Stimulated activated effector memory CD8-positive, alpha-beta T cell treated with anti-CD3 and anti-CD28 coated beads, Interleukin-12 subunit alpha, Interleukin-12 subunit beta, amount 100 ng/mL, for 72 hours (primary cell): ENCODE results near the gene METRNL.

Experiments
- ATAC-seq: fragments of 150-1000 bp; cut with Tn5 transposase; 2 replicates; pipeline ENCODE4 v1.10.0; 2021
- DNase-seq, 2 donors: peaks; one replicate each; pipeline ENCODE4 v3.0.0; 2021 to 2022; ENCODE audit warnings: low spot score in 2 of 2
- H3K27ac Mint-ChIP-seq: one replicate; pipeline ENCODE4 v1.8.0; 2022; ENCODE audit warnings: mild to moderate bottlenecking, mixed read lengths
- H3K36me3 Mint-ChIP-seq: one replicate; pipeline ENCODE4 v1.8.0; 2022; ENCODE audit warnings: mild to moderate bottlenecking, mixed read lengths
- H3K4me1 Mint-ChIP-seq: one replicate; pipeline ENCODE4 v1.8.0; 2022; ENCODE audit warnings: mixed read lengths
- H3K4me3 Mint-ChIP-seq: one replicate; pipeline ENCODE4 v1.8.0; 2022; ENCODE audit warnings: mild to moderate bottlenecking, mixed read lengths
- H3K9me3 Mint-ChIP-seq: one replicate; pipeline ENCODE4 v1.8.0; 2022; ENCODE audit warnings: mixed read lengths

METRNL gene

GRCh38 chr17:83107656-83108048, 28.2 kb downstream of the METRNL start:
- Mint-ChIP-seq H3K4me1 (no peaks in the 10 kb centered on the region), H3K9me3 (no peaks in the 10 kb centered on the region), H3K27ac (no peak overlapping the region), H3K36me3 (peaks cover 37% of the 10 kb centered on the region), H3K4me3 (no peak overlapping the region)
- DNase-seq (no peak), ATAC-seq (no peak)

- no peak overlapping the region for H3K4me3 Mint-ChIP-seq
- no peak for ATAC-seq
- DNase-seq = no peak
- no peaks in the 10 kb centered on the region for H3K9me3 Mint-ChIP-seq
- H3K27ac Mint-ChIP-seq = no peak overlapping the region
- no peaks in the 10 kb centered on the region for H3K4me1 Mint-ChIP-seq
- H3K36me3 Mint-ChIP-seq = peaks cover 29% of the 10 kb centered on the region
Observed at GRCh38 chr17:83108709-83109108, 29.3 kb downstream of the METRNL start.

- Mint-ChIP-seq H3K9me3 (no peaks in the 10 kb centered on the region), H3K4me3 (no peak overlapping the region)
- ATAC-seq = no peak
Observed at GRCh38 chr17:83109386-83109785, 30.0 kb downstream of the METRNL start.

GRCh38 chr17:83109793-83110645, 30.6 kb downstream of the METRNL start:
- H3K36me3 Mint-ChIP-seq = peaks cover 16% of the 10 kb centered on the region
- ATAC-seq (no peak), DNase-seq (no peak)
- H3K27ac Mint-ChIP-seq = peak overlapping the region; percentile 48
- H3K9me3 Mint-ChIP-seq = no peaks in the 10 kb centered on the region
- H3K4me3 Mint-ChIP-seq = no peak overlapping the region
- no peaks in the 10 kb centered on the region for H3K4me1 Mint-ChIP-seq

More at GRCh38 chr17:83109386-83109785, 30.0 kb downstream of the METRNL start:
- no peak for DNase-seq
- Mint-ChIP-seq H3K27ac (peak overlapping the region; percentile 48), H3K4me1 (no peaks in the 10 kb centered on the region), H3K36me3 (peaks cover 22% of the 10 kb centered on the region)

GRCh38 chr17:83110735-83111134, 31.3 kb downstream of the METRNL start:
- no peaks in the 10 kb centered on the region for H3K9me3 Mint-ChIP-seq
- no peak overlapping the region for H3K4me3 Mint-ChIP-seq
- H3K27ac Mint-ChIP-seq = peak overlapping the region; percentile 23
- ATAC-seq (no peak), DNase-seq (no peak)
- no peaks in the 10 kb centered on the region for H3K4me1 Mint-ChIP-seq
- peaks cover 13% of the 10 kb centered on the region for H3K36me3 Mint-ChIP-seq

- Mint-ChIP-seq H3K4me3 (no peak overlapping the region), H3K9me3 (no peaks in the 10 kb centered on the region), H3K36me3 (peaks cover 7% of the 10 kb centered on the region), H3K27ac (peak overlapping the region; percentile 23), H3K4me1 (no peaks in the 10 kb centered on the region)
- ATAC-seq = no peak
- no peak for DNase-seq
Observed at GRCh38 chr17:83111516-83112282, 32.3 kb downstream of the METRNL start.

GRCh38 chr17:83113381-83113780, 34.0 kb downstream of the METRNL start:
- Mint-ChIP-seq H3K36me3 (no peaks in the 10 kb centered on the region), H3K9me3 (no peaks in the 10 kb centered on the region), H3K4me1 (peaks cover 5% of the 10 kb centered on the region), H3K27ac (no peak overlapping the region), H3K4me3 (no peak overlapping the region)
- DNase-seq (no peak), ATAC-seq (no peak)

GRCh38 chr17:83113792-83114191, 34.4 kb downstream of the METRNL start:
- H3K27ac Mint-ChIP-seq = no peak overlapping the region
- no peaks in the 10 kb centered on the region for H3K9me3 Mint-ChIP-seq
- H3K4me3 Mint-ChIP-seq = no peak overlapping the region
- DNase-seq = no peak
- H3K4me1 Mint-ChIP-seq = peaks cover 9% of the 10 kb centered on the region
- no peaks in the 10 kb centered on the region for H3K36me3 Mint-ChIP-seq
- no peak for ATAC-seq

GRCh38 chr17:83114706-83115105, 35.3 kb downstream of the METRNL start:
- Mint-ChIP-seq H3K36me3 (no peaks in the 10 kb centered on the region), H3K4me1 (peaks cover 18% of the 10 kb centered on the region), H3K9me3 (no peaks in the 10 kb centered on the region), H3K27ac (no peak overlapping the region), H3K4me3 (no peak overlapping the region)
- no peak for DNase-seq
- ATAC-seq = no peak

GRCh38 chr17:83115202-83115651, 35.8 kb downstream of the METRNL start:
- H3K9me3 Mint-ChIP-seq = no peaks in the 10 kb centered on the region
- peaks cover 24% of the 10 kb centered on the region for H3K4me1 Mint-ChIP-seq
- DNase-seq (no peak), ATAC-seq (no peak)
- H3K36me3 Mint-ChIP-seq = no peaks in the 10 kb centered on the region
- H3K27ac Mint-ChIP-seq = no peak overlapping the region
- no peak overlapping the region for H3K4me3 Mint-ChIP-seq

GRCh38 chr17:83115832-83116231, 36.4 kb downstream of the METRNL start:
- no peak overlapping the region for H3K27ac Mint-ChIP-seq
- ATAC-seq (no peak), DNase-seq (no peak)
- H3K9me3 Mint-ChIP-seq = no peaks in the 10 kb centered on the region
- H3K4me1 Mint-ChIP-seq = peaks cover 29% of the 10 kb centered on the region
- H3K36me3 Mint-ChIP-seq = no peaks in the 10 kb centered on the region
- no peak overlapping the region for H3K4me3 Mint-ChIP-seq

- H3K9me3 Mint-ChIP-seq = no peaks in the 10 kb centered on the region
- H3K4me3 Mint-ChIP-seq = no peak overlapping the region
- ATAC-seq = no peak
- peaks cover 29% of the 10 kb centered on the region for H3K4me1 Mint-ChIP-seq
- DNase-seq = no peak
- H3K27ac Mint-ChIP-seq = no peak overlapping the region
- H3K36me3 Mint-ChIP-seq = no peaks in the 10 kb centered on the region
Observed at GRCh38 chr17:83116311-83116771, 36.9 kb downstream of the METRNL start.

- DNase-seq (no peak), ATAC-seq (no peak)
- Mint-ChIP-seq H3K9me3 (no peaks in the 10 kb centered on the region), H3K4me3 (no peak overlapping the region), H3K4me1 (peaks cover 33% of the 10 kb centered on the region), H3K27ac (no peak overlapping the region), H3K36me3 (no peaks in the 10 kb centered on the region)
Observed at GRCh38 chr17:83116783-83117555, 37.6 kb downstream of the METRNL start.

- no peak overlapping the region for H3K4me3 Mint-ChIP-seq
- peaks cover 38% of the 10 kb centered on the region for H3K4me1 Mint-ChIP-seq
- ATAC-seq (no peak), DNase-seq (no peak)
- no peaks in the 10 kb centered on the region for H3K36me3 Mint-ChIP-seq
- no peak overlapping the region for H3K27ac Mint-ChIP-seq
- no peaks in the 10 kb centered on the region for H3K9me3 Mint-ChIP-seq
Observed at GRCh38 chr17:83117583-83117982, 38.2 kb downstream of the METRNL start.
